ENCODE results near the gene RFXANK. TPM values are rescaled to one million over a fixed set of nuclear protein-coding genes. Genes with fewer than 3 reads are reported as not detected.

Gene RFXANK
- total RNA-seq, 1 donor from 2014 or later, result 91.1 TPM

DNA sequence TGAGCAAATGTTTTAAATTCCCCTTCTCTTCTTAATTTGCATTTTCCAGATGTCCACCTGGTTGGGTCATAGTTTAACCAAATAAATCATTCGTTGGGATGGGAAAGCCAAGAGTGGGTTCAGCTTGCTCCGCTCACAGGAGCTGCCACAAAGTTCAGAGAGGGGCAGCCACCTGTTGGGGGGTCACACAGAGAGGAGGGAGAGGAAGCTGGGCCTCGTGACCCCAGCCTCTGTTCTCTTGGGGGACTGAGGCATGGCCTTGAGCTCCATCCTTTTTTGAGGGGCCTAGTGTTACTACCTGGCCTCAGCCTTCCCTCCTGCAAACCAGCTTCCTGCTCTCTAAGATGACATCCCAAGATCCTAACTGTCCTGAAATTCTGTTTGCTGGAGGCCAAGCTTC is 24.4 kb upstream of the RFXANK start:
- Mint-ChIP-seq H3K9me3 (ENCODE audit: unreplicated experiment) (no peaks in the 10 kb centered on the region), H3K4me3 (ENCODE audit: unreplicated experiment) (no peak overlapping the region), H3K4me1 (ENCODE audit: low read depth, unreplicated experiment) (peaks cover 5% of the 10 kb centered on the region), H3K27ac (ENCODE audit: unreplicated experiment) (no peak overlapping the region), H3K36me3 (ENCODE audit: low read depth, unreplicated experiment) (no peaks in the 10 kb centered on the region), H3K27me3 (ENCODE audit: low read depth, unreplicated experiment) (peaks cover 28% of the 10 kb centered on the region)
- Histone ChIP-seq H3K4me2 (ENCODE audit: low read length) (no peak overlapping the region), H2AFZ (ENCODE audit: low read depth, low read length) (no peak overlapping the region), H3K79me2 (ENCODE audit: insufficient read depth, low read length) (no peaks in the 10 kb centered on the region), H3K27me3 (ENCODE audit: insufficient read depth, low read length) (no peaks in the 10 kb centered on the region), H3K36me3 (ENCODE audit: insufficient read depth, low read length) (no peaks in the 10 kb centered on the region), H3K9me3 (ENCODE audit: insufficient read depth, low read depth, low read length) (no peaks in the 10 kb centered on the region), H3K9ac (ENCODE audit: low read length) (no peak overlapping the region), H3K27ac (ENCODE audit: low read depth, low read length) (no peak overlapping the region), H3K4me1 (ENCODE audit: insufficient read depth, low read length) (peaks cover 7% of the 10 kb centered on the region), H3K4me3 (ENCODE audit: insufficient read depth, low read depth, low read length) (no peak overlapping the region), H4K20me1 (ENCODE audit: insufficient read depth, low read length) (peaks cover 20% of the 10 kb centered on the region)
- DNase-seq (ENCODE audit: low read depth) (no peak), FAIRE-seq (no peak)
- TF ChIP-seq, protein P1, sequence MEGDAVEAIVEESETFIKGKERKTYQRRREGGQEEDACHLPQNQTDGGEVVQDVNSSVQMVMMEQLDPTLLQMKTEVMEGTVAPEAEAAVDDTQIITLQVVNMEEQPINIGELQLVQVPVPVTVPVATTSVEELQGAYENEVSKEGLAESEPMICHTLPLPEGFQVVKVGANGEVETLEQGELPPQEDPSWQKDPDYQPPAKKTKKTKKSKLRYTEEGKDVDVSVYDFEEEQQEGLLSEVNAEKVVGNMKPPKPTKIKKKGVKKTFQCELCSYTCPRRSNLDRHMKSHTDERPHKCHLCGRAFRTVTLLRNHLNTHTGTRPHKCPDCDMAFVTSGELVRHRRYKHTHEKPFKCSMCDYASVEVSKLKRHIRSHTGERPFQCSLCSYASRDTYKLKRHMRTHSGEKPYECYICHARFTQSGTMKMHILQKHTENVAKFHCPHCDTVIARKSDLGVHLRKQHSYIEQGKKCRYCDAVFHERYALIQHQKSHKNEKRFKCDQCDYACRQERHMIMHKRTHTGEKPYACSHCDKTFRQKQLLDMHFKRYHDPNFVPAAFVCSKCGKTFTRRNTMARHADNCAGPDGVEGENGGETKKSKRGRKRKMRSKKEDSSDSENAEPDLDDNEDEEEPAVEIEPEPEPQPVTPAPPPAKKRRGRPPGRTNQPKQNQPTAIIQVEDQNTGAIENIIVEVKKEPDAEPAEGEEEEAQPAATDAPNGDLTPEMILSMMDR (IDR thresholded peaks at IDR 0.05; ENCODE audit: insufficient read depth, low read depth, low read length), result no peak
- TF ChIP-seq EZH2 (IDR thresholded peaks at IDR 0.05; ENCODE audit: insufficient read depth, low read length), result no peak

DNA sequence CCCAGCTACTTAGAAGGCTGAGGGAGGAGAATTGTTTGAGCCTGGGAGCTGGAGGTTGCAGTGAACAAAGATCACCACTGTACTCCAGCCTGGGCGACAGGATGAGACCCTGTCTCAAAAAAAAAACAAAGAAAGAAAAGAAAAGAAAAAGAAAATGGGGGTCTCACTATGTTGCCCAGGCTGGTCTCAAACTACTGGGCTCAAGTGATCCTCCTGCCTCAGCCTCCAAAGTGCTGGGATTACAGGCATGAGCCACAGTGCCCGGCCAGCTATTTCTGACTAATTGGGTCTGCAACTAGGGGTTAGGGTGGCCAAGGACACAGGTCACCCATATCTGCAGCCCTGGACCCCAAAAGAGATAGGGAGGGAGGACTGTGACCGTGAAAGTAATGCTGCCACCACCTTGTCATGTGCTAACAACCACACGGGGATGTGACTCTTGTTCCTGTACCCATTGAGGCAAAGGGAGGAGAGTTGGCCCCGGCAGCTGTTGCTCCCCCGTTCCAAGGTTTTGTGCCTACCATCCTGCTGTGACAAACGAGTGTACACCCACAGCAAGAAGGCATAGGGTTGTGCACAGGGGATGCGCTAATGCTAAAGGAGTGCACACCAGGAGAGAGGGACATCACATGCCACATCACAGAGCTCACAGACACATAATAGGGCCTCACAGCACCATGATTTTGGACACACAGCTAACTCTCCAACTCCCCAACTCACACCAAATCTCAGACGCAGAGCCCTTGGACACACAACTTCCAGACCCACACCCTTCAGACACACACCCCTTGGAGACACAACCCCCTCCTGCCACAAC is 22.6 kb upstream of the RFXANK start:
- Mint-ChIP-seq H3K4me3 (ENCODE audit: unreplicated experiment) (no peak overlapping the region), H3K27me3 (ENCODE audit: low read depth, unreplicated experiment) (peaks cover 25% of the 10 kb centered on the region), H3K27ac (ENCODE audit: unreplicated experiment) (no peak overlapping the region), H3K9me3 (ENCODE audit: unreplicated experiment) (no peaks in the 10 kb centered on the region), H3K36me3 (ENCODE audit: low read depth, unreplicated experiment) (no peaks in the 10 kb centered on the region), H3K4me1 (ENCODE audit: low read depth, unreplicated experiment) (peaks cover 5% of the 10 kb centered on the region)
- Histone ChIP-seq H3K27me3 (ENCODE audit: insufficient read depth, low read length) (no peaks in the 10 kb centered on the region), H3K79me2 (ENCODE audit: insufficient read depth, low read length) (no peaks in the 10 kb centered on the region), H4K20me1 (ENCODE audit: insufficient read depth, low read length) (peaks cover 20% of the 10 kb centered on the region), H3K4me3 (ENCODE audit: insufficient read depth, low read depth, low read length) (no peak overlapping the region), H3K4me2 (ENCODE audit: low read length) (peak overlapping the region; percentile 79), H3K27ac (ENCODE audit: low read depth, low read length) (no peak overlapping the region), H3K36me3 (ENCODE audit: insufficient read depth, low read length) (no peaks in the 10 kb centered on the region), H3K9ac (ENCODE audit: low read length) (no peak overlapping the region), H2AFZ (ENCODE audit: low read depth, low read length) (no peak overlapping the region), H3K9me3 (ENCODE audit: insufficient read depth, low read depth, low read length) (no peaks in the 10 kb centered on the region), H3K4me1 (ENCODE audit: insufficient read depth, low read length) (peaks cover 7% of the 10 kb centered on the region)
- DNase-seq (ENCODE audit: low read depth) (no peak), FAIRE-seq (no peak)
- TF ChIP-seq EZH2 (IDR thresholded peaks at IDR 0.05; ENCODE audit: insufficient read depth, low read length), result no peak

- no peak within 1 kb of the TSS for H3K27ac Mint-ChIP-seq (ENCODE audit: unreplicated experiment)
These were observed 21.8 kb upstream of the RFXANK start, which contains the start of gene MEF2B for GRCh38 chr19:19170053-19170872. Gene MEF2B (minus strand): TSS chr19:19170263. CDS start chr19:19150735, 19,528 bp downstream.

More at GRCh38 chr19:19170053-19170872, 21.8 kb upstream of the RFXANK start, which contains the start of gene MEF2B:
- H2AFZ ChIP-seq (ENCODE audit: low read depth, low read length), result no peak within 1 kb of the TSS
- DNase-seq (ENCODE audit: low read depth) (peak; percentile 20), FAIRE-seq (no peak)
- Mint-ChIP-seq H3K9me3 (ENCODE audit: unreplicated experiment) (no peaks in the 10 kb centered on the region), H3K4me1 (ENCODE audit: low read depth, unreplicated experiment) (peaks cover 5% of the 10 kb centered on the region), H3K4me3 (ENCODE audit: unreplicated experiment) (peak within 1 kb of the TSS; percentile 64), H3K36me3 (ENCODE audit: low read depth, unreplicated experiment) (no peaks in the 10 kb centered on the region), H3K27me3 (ENCODE audit: low read depth, unreplicated experiment) (peaks cover 24% of the 10 kb centered on the region)
- no peak within 1 kb of the TSS for H3K4me3 ChIP-seq (ENCODE audit: insufficient read depth, low read depth, low read length)
- H3K27me3 ChIP-seq (ENCODE audit: insufficient read depth, low read length), result no peaks in the 10 kb centered on the region
- H3K4me2 ChIP-seq (ENCODE audit: low read length), result peak within 1 kb of the TSS; percentile 79
- H3K9me3 ChIP-seq (ENCODE audit: insufficient read depth, low read depth, low read length), result no peaks in the 10 kb centered on the region
- TF ChIP-seq EZH2 (IDR thresholded peaks at IDR 0.05; ENCODE audit: insufficient read depth, low read length), result no peak
- TF ChIP-seq, protein P1 (IDR thresholded peaks at IDR 0.05; ENCODE audit: insufficient read depth, low read depth, low read length), result no peak
- H3K27ac ChIP-seq (ENCODE audit: low read depth, low read length), result no peak within 1 kb of the TSS
- no peaks in the 10 kb centered on the region for H3K36me3 ChIP-seq (ENCODE audit: insufficient read depth, low read length)
- H4K20me1 ChIP-seq (ENCODE audit: insufficient read depth, low read length), result peaks cover 20% of the 10 kb centered on the region
- no peaks in the 10 kb centered on the region for H3K79me2 ChIP-seq (ENCODE audit: insufficient read depth, low read length)
- no peak within 1 kb of the TSS for H3K9ac ChIP-seq (ENCODE audit: low read length)
- peaks cover 7% of the 10 kb centered on the region for H3K4me1 ChIP-seq (ENCODE audit: insufficient read depth, low read length)

All from astrocyte (in vitro differentiated cells and primary cell).